Transverse colon (tissue), 4 donors: ENCODE results near the gene MDM2.

ENCODE experiments used
- CTCF ChIP-seq, 5 experiments: fragments of 200-600 bp in 3 of 5; fragments of 450-650 bp in 2 of 5; sonication (generic) in 3 of 5; IDR thresholded peaks; 1 replicate in 2 of 5; 2 replicates in 3 of 5; pipeline ENCODE4 v1.5.1; 2016 to 2017; ENCODE audit warnings: antibody characterized with exemption in 5 of 5, inconsistent platforms in 3 of 5, mild to moderate bottlenecking in 2 of 5, moderate library complexity in 1 of 5
- EP300 ChIP-seq: sonication (generic); formaldehyde crosslinking; IDR thresholded peaks from one replicate; pipeline ENCODE4 v1.6.1; 2017; ENCODE audit warnings: antibody characterized with exemption, low read depth
- POLR2AphosphoS5 ChIP-seq, 3 donors: sonication (generic); formaldehyde crosslinking; IDR thresholded peaks; one replicate each; pipeline ENCODE4 v1.6.1; 2016; ENCODE audit warnings: antibody characterized with exemption in 3 of 3

GRCh38 chr12:68890701-68891113 is 82.7 kb downstream of the MDM2 start:
- TF ChIP-seq POLR2AphosphoS5 (IDR thresholded peaks at IDR 0.05) (no peak), CTCF (IDR thresholded peaks at IDR 0.05) (no peak), EP300 (peak; percentile 42)
